Stimulated activated CD4-positive, alpha-beta T cell treated with anti-CD3 and anti-CD28 coated beads, Interleukin-15, amount 100 ng/mL, for 24 hours (primary cell): ENCODE measurements around the gene CASQ2.
"Not testable (repeated sequence)": the region's sequence is repeated elsewhere in the genome, so short reads cannot be mapped to it uniquely, and the experiment has no call there.

Experiments used
- DNase-seq: peaks from one replicate; pipeline ENCODE4 v3.0.0-alpha.2; 2020

CASQ2 gene

GRCh38 chr1:115768549-115768948 is at the start of gene CASQ2:
TSS of gene CASQ2 (minus strand) at chr1:115768714. CDS start at chr1:115768541, 173 bp downstream.
- DNase-seq: no peak

DNA sequence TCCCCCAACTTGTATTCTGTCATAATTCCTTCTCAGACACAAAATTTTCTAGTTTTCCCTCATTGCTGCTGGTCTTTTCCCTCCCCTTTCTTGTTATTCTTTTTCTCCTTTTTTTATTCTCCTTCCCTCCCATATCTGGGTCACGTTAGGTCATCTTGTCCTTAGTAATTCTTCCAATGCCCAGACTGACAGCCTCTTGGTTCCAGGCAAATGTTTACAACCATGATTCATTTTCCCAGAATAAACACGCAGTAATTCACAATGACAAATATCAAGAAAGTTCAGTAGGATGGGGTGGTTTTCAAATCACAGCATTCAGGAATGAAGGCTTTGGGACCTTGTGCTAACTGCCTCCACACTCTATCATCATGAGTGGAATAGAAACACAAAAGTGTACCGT is 47.2 kb upstream of the CASQ2 start:
- no peak for DNase-seq

GRCh38 chr1:115814685-115815398 is 46.3 kb upstream of the CASQ2 start:
- DNase-seq: no peak

GRCh38 chr1:115813727-115814126 is 45.2 kb upstream of the CASQ2 start:
- no peak for DNase-seq

DNA sequence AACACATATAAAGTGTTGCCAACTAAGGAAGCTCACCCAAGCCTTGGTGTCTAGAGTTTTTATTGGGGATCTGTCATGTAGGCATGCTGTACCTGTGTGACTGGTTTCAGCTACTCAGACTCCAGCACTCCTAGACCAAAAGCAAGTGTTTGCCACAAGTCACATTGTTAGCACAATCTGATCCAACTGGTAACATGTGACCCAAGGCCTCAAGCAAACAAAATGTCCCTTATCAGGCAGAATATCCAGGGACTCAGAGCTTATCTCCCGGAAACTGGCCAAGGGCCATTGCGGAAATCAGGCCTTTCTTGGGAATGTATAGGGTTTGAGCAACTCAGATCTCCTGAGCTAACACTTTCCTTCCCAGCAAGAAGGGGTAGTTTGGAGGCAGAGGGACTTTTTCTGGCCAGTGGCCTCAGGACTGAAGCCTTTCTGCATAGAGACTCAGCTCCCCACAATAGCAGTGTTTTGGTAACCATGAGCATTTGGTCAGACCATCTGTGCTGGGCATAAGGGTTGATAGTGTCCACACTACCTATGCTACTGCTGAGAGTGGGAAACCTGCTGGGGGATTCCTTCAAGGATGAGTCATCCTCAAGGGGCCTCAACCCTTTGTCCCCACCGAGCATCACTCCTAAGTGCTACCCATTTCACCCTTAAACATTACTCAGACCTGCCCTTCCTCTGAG is 42.8 kb upstream of the CASQ2 start:
- DNase-seq: no peak

DNA sequence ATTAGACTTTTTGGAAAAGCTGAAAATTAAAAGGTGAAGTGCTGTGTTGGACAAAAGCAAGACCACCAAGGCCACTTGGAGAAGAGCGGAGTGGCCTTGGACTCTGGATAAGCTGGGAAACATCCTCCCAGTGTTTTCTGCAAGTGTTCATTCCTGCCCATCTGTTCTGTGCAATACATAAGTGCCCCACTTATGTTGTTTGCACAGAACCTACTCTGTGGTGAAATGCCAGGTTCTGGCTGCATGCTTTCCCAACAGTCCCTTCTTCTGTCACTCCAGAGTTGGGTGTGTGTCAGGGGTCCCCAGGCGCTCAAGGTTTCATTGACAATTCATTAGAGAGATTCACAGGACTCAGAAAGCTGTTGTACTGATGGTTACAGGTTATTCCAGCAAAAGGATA is 42.1 kb upstream of the CASQ2 start:
- no peak for DNase-seq

DNA sequence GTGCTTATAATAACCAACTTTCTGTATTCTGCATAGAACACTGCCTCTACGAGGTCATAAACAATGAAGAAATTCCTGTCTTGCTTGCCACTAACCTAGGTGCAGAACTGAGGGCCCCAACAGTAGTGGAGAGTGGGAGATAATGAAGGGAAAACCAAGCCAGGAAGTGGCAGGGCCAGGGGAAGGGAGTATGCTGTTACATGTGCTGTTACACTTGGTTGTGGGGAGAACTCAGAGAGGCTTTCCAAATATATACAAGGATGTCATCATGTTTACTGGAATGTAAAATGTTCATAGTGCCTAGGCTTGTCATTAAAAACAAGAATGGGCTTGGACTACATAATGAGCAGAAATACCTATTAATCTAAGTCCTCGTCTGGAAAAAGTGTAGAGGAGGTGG is 41.3 kb upstream of the CASQ2 start:
- no peak for DNase-seq

DNA sequence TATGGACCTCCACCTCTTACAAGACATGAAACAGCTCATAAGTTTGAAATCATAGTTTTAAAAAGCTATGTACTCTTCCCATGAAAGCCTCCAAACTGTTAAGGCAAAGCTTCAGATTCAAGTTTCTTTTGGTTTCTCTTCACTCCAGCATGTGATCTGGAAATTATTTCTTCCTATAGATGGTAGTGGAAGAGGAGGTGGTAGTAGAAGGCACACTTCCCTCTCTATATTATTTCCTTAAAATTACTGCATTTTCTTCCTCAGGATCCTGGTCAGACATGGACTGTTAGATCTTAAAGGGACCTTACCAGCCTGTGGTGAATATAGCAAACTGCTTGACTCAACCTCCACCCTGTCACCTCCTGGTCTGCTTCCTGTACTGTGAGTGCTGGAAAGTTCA is 40.6 kb upstream of the CASQ2 start:
- DNase-seq: no peak

GRCh38 chr1:115807723-115808122 is 39.2 kb upstream of the CASQ2 start:
- peak; percentile 58 for DNase-seq

- DNase-seq: no peak
These were observed 37.1 kb upstream of the CASQ2 start for GRCh38 chr1:115805597-115805996.

DNA sequence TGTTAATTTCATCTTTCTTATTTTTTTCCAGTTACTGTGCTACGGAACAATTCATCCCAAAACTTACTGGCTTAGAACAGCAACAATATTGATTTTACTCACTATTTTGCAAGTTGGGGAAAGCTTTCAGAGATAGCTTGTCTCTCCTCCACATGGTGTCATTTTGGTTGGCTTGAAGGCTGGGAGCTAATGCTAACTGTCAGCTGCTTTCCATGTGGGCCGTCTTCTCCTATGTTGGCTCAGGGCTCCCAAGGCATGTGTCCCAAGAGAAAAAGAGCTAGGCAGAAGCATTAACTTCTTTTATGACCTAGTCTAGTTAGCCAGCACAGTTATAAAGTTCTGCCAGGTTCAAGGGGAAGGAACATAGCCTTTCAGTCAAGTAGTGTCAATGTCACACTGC is 33.9 kb upstream of the CASQ2 start:
- no peak for DNase-seq

- no peak for DNase-seq
These were observed 29.0 kb upstream of the CASQ2 start for GRCh38 chr1:115797486-115797885.

DNA sequence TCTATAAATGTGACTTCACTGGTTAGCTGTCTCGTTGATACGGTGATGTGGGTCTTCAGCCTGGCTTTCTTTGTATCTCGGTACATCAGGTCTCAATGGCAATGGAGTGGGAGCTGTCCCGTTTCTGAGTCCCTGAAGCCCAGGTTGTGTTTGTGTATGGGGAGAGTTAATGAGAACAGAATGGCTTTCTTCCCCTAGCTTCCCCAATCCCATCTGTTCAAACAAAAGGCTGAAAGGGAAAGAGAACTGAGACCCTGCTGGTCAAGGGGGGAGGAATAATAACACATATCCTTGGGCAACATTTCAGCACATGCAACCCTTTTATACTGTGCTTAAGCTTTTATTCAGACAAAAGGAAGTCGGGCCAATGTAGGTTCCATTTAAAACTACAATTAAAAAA is 28.4 kb upstream of the CASQ2 start:
- no peak for DNase-seq

- no peak for DNase-seq
These were observed 27.5 kb upstream of the CASQ2 start for GRCh38 chr1:115796036-115796435.

DNA sequence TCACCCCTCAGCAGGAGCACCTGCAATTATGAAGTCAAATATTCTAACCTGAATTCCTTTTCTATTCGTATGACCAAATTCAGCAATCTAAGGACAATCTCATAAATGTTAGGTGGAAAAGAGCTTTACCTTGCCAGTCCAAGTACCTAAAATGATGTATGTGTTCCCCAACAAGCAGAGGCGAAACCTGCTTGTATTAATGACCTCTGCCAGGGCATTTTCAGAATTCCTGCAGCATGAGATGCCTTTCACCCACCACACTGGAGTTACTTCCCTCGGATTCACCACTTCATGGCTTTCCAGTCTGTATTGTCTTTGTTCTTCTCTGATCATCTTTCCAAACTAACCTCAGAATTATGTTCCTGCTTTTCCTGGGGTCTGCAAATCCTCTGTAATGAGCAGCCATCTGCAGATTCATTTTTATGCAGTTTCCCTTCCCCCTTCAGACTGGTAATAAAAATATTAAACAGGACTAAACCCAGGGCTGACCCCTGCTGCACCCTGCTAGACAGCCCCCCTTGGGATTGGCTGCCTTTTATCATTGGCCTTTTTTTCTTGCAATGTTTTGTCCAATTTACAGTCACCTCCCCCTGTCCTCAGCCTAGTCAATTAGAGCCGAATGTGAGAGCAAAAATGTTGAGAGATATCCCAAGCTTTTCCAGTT is 26.6 kb upstream of the CASQ2 start:
- no peak for DNase-seq

GRCh38 chr1:115793162-115793561 is 24.6 kb upstream of the CASQ2 start:
- DNase-seq: no peak

GRCh38 chr1:115791816-115792215 is 23.3 kb upstream of the CASQ2 start:
- no peak for DNase-seq

- no peak for DNase-seq
These were observed 22.3 kb upstream of the CASQ2 start for GRCh38 chr1:115790846-115791245.

DNA sequence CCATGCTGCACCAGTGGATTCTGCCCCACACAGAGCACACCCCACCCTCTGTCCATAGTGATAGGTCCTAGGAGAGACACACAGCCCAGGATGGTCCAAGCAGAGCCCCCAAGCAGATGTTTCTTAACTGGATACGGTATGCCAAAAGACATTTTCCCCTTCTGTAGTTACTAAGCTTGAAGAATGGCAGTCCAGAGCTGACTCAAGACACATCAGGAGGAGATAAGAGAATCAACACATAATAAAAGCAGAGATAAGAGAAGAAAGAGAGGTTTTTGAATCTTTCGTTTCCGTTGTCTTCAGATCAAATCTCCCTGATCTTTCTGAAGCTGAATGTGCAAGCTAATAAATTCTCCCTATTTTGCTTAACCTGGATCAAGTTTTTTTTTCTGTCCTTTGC is 21.8 kb upstream of the CASQ2 start:
- DNase-seq: no peak

DNA sequence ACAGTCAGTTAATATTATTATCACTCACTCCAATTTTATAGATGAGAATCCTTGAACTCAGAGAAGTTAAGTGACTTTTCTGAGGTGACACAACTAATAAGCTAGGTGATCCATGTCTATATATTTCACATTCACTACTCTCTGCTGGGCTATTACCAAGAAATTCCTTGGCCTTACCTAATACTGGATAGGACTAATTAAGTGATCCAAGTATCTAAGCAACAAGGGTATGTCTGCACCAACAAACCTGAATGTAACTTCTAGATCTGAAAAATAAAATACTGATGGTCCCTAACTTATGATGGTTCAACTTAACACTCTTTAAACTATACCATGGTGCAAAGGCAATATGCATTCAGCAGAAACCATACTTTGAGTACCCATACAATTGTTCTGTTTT is 14.8 kb upstream of the CASQ2 start:
- no peak for DNase-seq

- no peak for DNase-seq
These were observed 14.2 kb upstream of the CASQ2 start for GRCh38 chr1:115782571-115783281.

DNA sequence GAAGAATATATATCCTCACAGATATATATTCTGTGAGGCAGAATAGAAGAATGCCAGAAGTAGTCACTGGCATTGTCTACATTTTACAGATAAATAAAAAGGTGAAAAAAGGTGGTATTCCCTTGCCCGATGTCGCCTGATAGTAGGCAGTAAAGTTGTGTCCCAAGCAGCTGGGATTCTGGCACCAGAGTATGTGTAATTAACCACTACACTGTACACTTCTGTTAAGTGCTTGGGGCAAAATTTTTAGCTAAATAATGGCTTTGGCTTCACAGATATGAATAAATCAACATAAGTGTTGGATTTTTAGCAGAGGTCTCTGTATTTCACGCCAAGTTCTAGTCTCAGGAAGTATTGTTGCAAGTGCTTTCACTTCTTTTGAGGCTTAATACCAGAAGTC is 13.3 kb upstream of the CASQ2 start:
- DNase-seq: no peak

DNA sequence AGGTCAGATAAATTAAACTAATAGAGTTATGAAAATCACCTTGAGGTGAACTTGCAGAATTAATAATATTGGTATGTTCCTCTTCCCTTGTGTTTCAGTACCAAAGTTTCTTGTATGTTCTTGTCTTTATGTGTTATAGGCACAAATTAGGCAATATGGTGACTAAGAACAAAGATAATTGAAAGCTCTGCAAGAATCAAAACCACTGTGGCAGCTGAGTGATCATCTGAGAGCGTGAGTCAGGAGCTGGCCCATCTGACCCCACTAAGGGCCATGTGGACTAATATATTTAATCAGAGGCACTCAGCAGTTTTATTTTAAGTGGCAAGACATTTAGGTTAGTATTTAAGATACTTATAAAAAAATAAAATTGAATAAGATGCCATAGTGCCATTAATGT is 12.8 kb upstream of the CASQ2 start:
- no peak for DNase-seq

GRCh38 chr1:115780655-115781054 is 12.1 kb upstream of the CASQ2 start:
- DNase-seq: not testable (repeated sequence)
